IMR-90 (cell line): ENCODE data around the gene OR7C1. TPM values are rescaled to one million over a fixed set of nuclear protein-coding genes. Genes with fewer than 3 reads are reported as not detected.
"Not testable (repeated sequence)": the region's sequence is repeated elsewhere in the genome, so short reads cannot be mapped to it uniquely, and the experiment has no call there.

Experiments used
- ATAC-seq: fragments of 200-7000 bp; cut with Tn5 transposase; 2 replicates; pipeline ENCODE4 v1.9.1; 2020; ENCODE audit warnings: low read depth, mild to moderate bottlenecking, moderate library complexity
- BruUV-seq: library from RNA; stranded (reverse); fragments of 400-500 nt; replicated peaks from 2 replicates; lab custom pipeline; 2021; lab: Mats Ljungman, UMichigan
- CTCF ChIA-PET: fragments of 300-600 bp; formaldehyde crosslinking; extraction: SDS; loops from one replicate; lab custom pipeline; 2021; ENCODE audit warnings: antibody characterized with exemption; lab: Yijun Ruan, JAX
- POLR2A ChIA-PET: fragments of 300-600 bp; sonication (Branson Sonifier 250); formaldehyde crosslinking; loops from one replicate; lab custom pipeline; 2022; ENCODE audit warnings: antibody characterized with exemption; ENCODE audit not compliant: unreplicated experiment; lab: Charles Lee
- DNase-seq: peaks from one replicate; pipeline ENCODE4 v3.0.0; 2013
- H2AFZ ChIP-seq: replicated peaks from 2 replicates; pipeline ENCODE3; 2013; ENCODE audit warnings: low read length, mild to moderate bottlenecking; ENCODE audit not compliant: poor library complexity
- H2AK5ac ChIP-seq: 2 replicates; pipeline ENCODE4 v1.6.1; 2013; ENCODE audit warnings: low read depth, low read length, inconsistent platforms
- H2AK9ac ChIP-seq: replicated peaks from 2 replicates; pipeline ENCODE3; 2013; ENCODE audit warnings: mild to moderate bottlenecking, low read depth, low read length, moderate library complexity; ENCODE audit not compliant: poor library complexity
- H2BK120ac ChIP-seq: 2 replicates; pipeline ENCODE4 v1.6.1; 2013; ENCODE audit warnings: low read depth, low read length, inconsistent platforms
- H2BK15ac ChIP-seq: 3 replicates; pipeline ENCODE4 v1.6.1; 2013; ENCODE audit warnings: low read depth, low read length, inconsistent platforms
- H2BK20ac ChIP-seq: 2 replicates; pipeline ENCODE4 v1.6.1; 2013; ENCODE audit warnings: low read depth, mild to moderate bottlenecking, inconsistent platforms, low read length, moderate library complexity
- H2BK5ac ChIP-seq: 2 replicates; pipeline ENCODE4 v1.6.1; 2013; ENCODE audit warnings: mild to moderate bottlenecking, low read depth, low read length, inconsistent platforms; ENCODE audit not compliant: poor library complexity, severe bottlenecking
- H3K14ac ChIP-seq: replicated peaks from 2 replicates; pipeline ENCODE4 v1.6.1; 2013; ENCODE audit warnings: low read depth, low read length, inconsistent platforms
- H3K18ac ChIP-seq: 2 replicates; pipeline ENCODE4 v1.6.1; 2013; ENCODE audit warnings: low read depth, low read length, control low read depth
- H3K23ac ChIP-seq: 2 replicates; pipeline ENCODE4 v1.6.1; 2013; ENCODE audit warnings: low read depth, low read length, inconsistent platforms
- H3K27ac ChIP-seq: 2 replicates; pipeline ENCODE4 v1.5.1; 2013; ENCODE audit warnings: mild to moderate bottlenecking, control low read depth, low read length; ENCODE audit not compliant: insufficient read depth
- H3K27me3 ChIP-seq: 2 replicates; pipeline ENCODE4 v1.6.1; 2013; ENCODE audit warnings: low read length; ENCODE audit not compliant: control insufficient read depth, insufficient read depth
- H3K36me3 ChIP-seq: 2 replicates; pipeline ENCODE4 v1.6.1; 2013; ENCODE audit warnings: low read length, mixed read lengths; ENCODE audit not compliant: control insufficient read depth, insufficient read depth
- H3K4ac ChIP-seq: 2 replicates; pipeline ENCODE4 v1.6.1; 2013; ENCODE audit warnings: low read depth, low read length, inconsistent platforms
- H3K4me1 ChIP-seq: 2 replicates; pipeline ENCODE4 v1.6.1; 2013; ENCODE audit warnings: low read length, mixed read lengths; ENCODE audit not compliant: control insufficient read depth, insufficient read depth
- H3K4me2 ChIP-seq: 2 replicates; pipeline ENCODE4 v1.6.1; 2013; ENCODE audit warnings: low read depth, mild to moderate bottlenecking, control low read depth, low read length, moderate library complexity
- H3K4me3 ChIP-seq: 2 replicates; pipeline ENCODE4 v1.5.1; 2013; ENCODE audit warnings: low read depth, mild to moderate bottlenecking, control low read depth, low read length, moderate library complexity; ENCODE audit not compliant: insufficient read depth
- H3K56ac ChIP-seq: 2 replicates; pipeline ENCODE4 v1.6.1; 2013; ENCODE audit warnings: low read length, inconsistent platforms; ENCODE audit not compliant: insufficient read depth; ENCODE audit errors: extremely low read depth
- H3K79me1 ChIP-seq, 2 experiments: 2 replicates each; pipeline ENCODE4 v1.6.1; 2013; ENCODE audit warnings: low read length in 2 of 2, inconsistent platforms in 1 of 2, low read depth in 1 of 2
- H3K9ac ChIP-seq: 2 replicates; pipeline ENCODE4 v1.6.1; 2013; ENCODE audit warnings: low read depth, low read length, control low read depth
- H3K9me1 ChIP-seq: 2 replicates; pipeline ENCODE4 v1.6.1; 2013; ENCODE audit warnings: low read length, inconsistent platforms; ENCODE audit not compliant: insufficient read depth
- H3K9me3 ChIP-seq: 2 replicates; pipeline ENCODE4 v1.6.1; 2013; ENCODE audit warnings: low read length; ENCODE audit not compliant: control insufficient read depth, insufficient read depth
- H4K20me1 ChIP-seq: 2 replicates; pipeline ENCODE4 v1.6.1; 2013; ENCODE audit warnings: low read length, inconsistent platforms; ENCODE audit not compliant: insufficient read depth
- H4K5ac ChIP-seq: 2 replicates; pipeline ENCODE4 v1.6.1; 2013; ENCODE audit warnings: mild to moderate bottlenecking, low read depth, low read length, control low read depth
- H4K8ac ChIP-seq, 2 experiments: 2 replicates each; pipeline ENCODE4 v1.6.1; 2013; ENCODE audit warnings: low read depth in 2 of 2, low read length in 2 of 2, control low read depth in 1 of 2, inconsistent platforms in 1 of 2
- H4K91ac ChIP-seq: 2 replicates; pipeline ENCODE4 v1.6.1; 2013; ENCODE audit warnings: low read depth, low read length, inconsistent platforms; ENCODE audit not compliant: insufficient read depth
- WGBS, 2 experiments: methylation state at CpG; one replicate each; pipeline versions ENCODE4 v1.1.5 to v1.1.7; 2013; ENCODE audit warnings: missing lambda C conversion rate in 2 of 2; ENCODE audit not compliant: insufficient read length in 1 of 2; ENCODE audit errors: extremely low coverage in 2 of 2; 5-methylcytosine and 5-hydroxymethylcytosine counted together
- dilution Hi-C: fragments of 300-500 bp; cut with HindIII; formaldehyde crosslinking; loops from one replicate; pipeline ENCODE4 v1.14.3; 2018; ENCODE audit warnings: low sequenced_read_pairs; ENCODE audit not compliant: unreplicated experiment
- in situ Hi-C: fragments of 300-500 bp; cut with MboI; formaldehyde crosslinking; loops from 3 replicates; pipeline ENCODE4 v1.14.3; 2019; ENCODE audit warnings: low sequenced_read_pairs, inconsistent platforms, mixed read lengths
- intact Hi-C: fragments of 100-400 bp; cut with micrococcal nuclease; formaldehyde crosslinking; loops from 2 replicates; pipeline ENCODE4 v1.10.0; 2022
- polyA plus RNA-seq, 3 experiments: library from polyadenylated mRNA; depleted of rRNA; stranded (reverse); fragments of >200 nt; gene quantifications; 2 replicates each; pipeline ENCODE4 v1.2.3, GENCODE V29; 2012; ENCODE audit warnings: low replicate concordance in 1 of 3
- total RNA-seq: library from RNA; depleted of rRNA; stranded (reverse); fragments of >200 nt; gene quantifications from 2 replicates; pipeline ENCODE4 v1.2.3, GENCODE V29; 2012

OR7C1 gene
- total and polyA plus RNA-seq, 2 of the 4 experiments (the other 2 are of a cell fraction), result not detected

GRCh38 chr19:14777645-14778044 lies 57.3 kb downstream of the OR7C1 start:
- H3K27ac ChIP-seq, H3K56ac ChIP-seq, H3K4me2 ChIP-seq, dilution Hi-C loops, H3K9ac ChIP-seq, H3K4me3 ChIP-seq, H3K9me1 ChIP-seq, H2BK20ac ChIP-seq, H2BK5ac ChIP-seq, H4K5ac ChIP-seq, H3K79me1 ChIP-seq, H2AK5ac ChIP-seq, H4K20me1 ChIP-seq, H4K8ac ChIP-seq, H3K18ac ChIP-seq, CTCF ChIA-PET, H2AK9ac ChIP-seq, H2BK15ac ChIP-seq, H2BK120ac ChIP-seq, H3K23ac ChIP-seq, H3K4ac ChIP-seq, BruUV-seq, H3K4me1 ChIP-seq, H3K14ac ChIP-seq, in situ Hi-C loops, H4K91ac ChIP-seq, H2AFZ ChIP-seq, H3K27me3 ChIP-seq, DNase-seq, ATAC-seq, H3K9me3 ChIP-seq, H3K36me3 ChIP-seq, POLR2A ChIA-PET, intact Hi-C loops: not testable (repeated sequence)
- WGBS, 2 experiments, result no CpG with 5 or more reads among the region's 4 CpGs
